Gastrocnemius medialis (tissue), 4 donors: Measurements from ENCODE around the gene HIF1A. TPM values are rescaled to one million over a fixed set of nuclear protein-coding genes. Genes with fewer than 3 reads are reported as not detected.
"Not testable (repeated sequence)": the region's sequence is repeated elsewhere in the genome, so short reads cannot be mapped to it uniquely, and the experiment has no call there.

ENCODE experiments used
- ATAC-seq, 2 donors: fragments of 150-250 bp; one replicate each; pipeline ENCODE4 v1.9.1; 2016
- DNase-seq, 2 donors: peaks; one replicate each; pipeline ENCODE4 v3.0.0-alpha.2; 2019
- H3K27ac ChIP-seq, 4 donors: fragments of 200-600 bp; sonication (generic); 1 replicate in 1 of 4; 2 replicates in 3 of 4; pipeline ENCODE4 v1.5.1; 2016 to 2018; ENCODE audit warnings: mild to moderate bottlenecking in 2 of 4, moderate library complexity in 1 of 4
- H3K27me3 ChIP-seq, 3 donors: fragments of 200-600 bp; sonication (generic) in 2 of 3; 1 replicate in 1 of 3; 2 replicates in 2 of 3; pipeline versions ENCODE4 v1.5.1 to v1.6.0; 2016 to 2019; ENCODE audit warnings: mild to moderate bottlenecking in 1 of 3, moderate library complexity in 1 of 3
- H3K36me3 ChIP-seq, 2 donors: fragments of 200-600 bp; sonication (generic) in 1 of 2; one replicate each; pipeline ENCODE4 v1.5.1; 2017 to 2018
- H3K4me1 ChIP-seq, 2 donors: fragments of 200-600 bp; sonication (generic) in 1 of 2; one replicate each; pipeline ENCODE4 v1.5.1; 2016 to 2017; ENCODE audit warnings: mild to moderate bottlenecking in 2 of 2
- H3K4me3 ChIP-seq, 4 donors: fragments of 200-600 bp; sonication (generic) in 3 of 4; 1 replicate in 1 of 4; 2 replicates in 3 of 4; pipeline ENCODE4 v1.5.1; 2016 to 2019; ENCODE audit warnings: mild to moderate bottlenecking in 2 of 4
- H3K9me3 ChIP-seq, 3 donors: fragments of 200-600 bp; sonication (generic) in 2 of 3; 1 replicate in 1 of 3; 2 replicates in 2 of 3; pipeline ENCODE4 v1.5.1; 2016 to 2019
- CTCF ChIP-seq, 5 experiments: fragments of 450-650 bp in 3 of 5; fragments of 200-600 bp in 2 of 5; sonication (generic) in 2 of 5; IDR thresholded peaks in 4 of 5; conservative IDR thresholded peaks in 1 of 5; 1 replicate in 4 of 5; 2 replicates in 1 of 5; pipeline ENCODE4 v1.5.1; 2016 to 2019; ENCODE audit warnings: antibody characterized with exemption in 5 of 5, mild to moderate bottlenecking in 3 of 5, moderate library complexity in 3 of 5
- POLR2A ChIP-seq, 2 donors: fragments of 450-650 bp; IDR thresholded peaks; one replicate each; pipeline ENCODE4 v1.6.1; 2017; ENCODE audit warnings: antibody characterized with exemption in 2 of 2, mild to moderate bottlenecking in 2 of 2, moderate library complexity in 2 of 2
- in situ Hi-C, 4 donors: fragments of 200-750 bp; cut with MboI; loops; one replicate each; pipeline versions ENCODE4 v1.15.0 to v1.8.0; 2017; ENCODE audit warnings: low sequenced_read_pairs in 4 of 4
- intact Hi-C: fragments of 100-400 bp; cut with DNase I; formaldehyde crosslinking; loops from one replicate; pipeline ENCODE4 v1.15.1; 2023; ENCODE audit warnings: low total_unique reads
- total RNA-seq, 4 donors: library from RNA; depleted of rRNA; stranded (reverse); fragments of >200 nt; gene quantifications; one replicate each; pipeline versions ENCODE4 v1.1.0 to v1.2.3, GENCODE V29; 2016

The HIF1A gene
- total RNA-seq, 4 donors from 2014 or later: 18.2 to 30.7 (median 23.6) TPM

- DNase-seq: no peak
- no peak for TF ChIP-seq POLR2A (IDR thresholded peaks at IDR 0.05)
- no peak for TF ChIP-seq CTCF (IDR thresholded peaks at IDR 0.05 in 4 of 5, conservative IDR thresholded peaks at IDR 0.05 in 1 of 5)
- Histone ChIP-seq H3K36me3 (no peaks in the 10 kb centered on the region), H3K9me3 (no peaks in the 10 kb centered on the region), H3K27ac (no peak overlapping the region), H3K4me1 (peaks cover 0 to 6% of the 10 kb centered on the region in 2 donors), H3K27me3 (no peaks in the 10 kb centered on the region), H3K4me3 (no peak overlapping the region)
- intact Hi-C loops: no loop called here
- ATAC-seq: no peak
- in situ Hi-C loops: no loop called here
Measured at GRCh38 chr14:61655777-61656176, 39.5 kb upstream of the HIF1A start.

- DNase-seq: no peak
- intact Hi-C loops: no loop called here
- Histone ChIP-seq H3K27me3 (no peaks in the 10 kb centered on the region), H3K4me1 (peaks cover 0 to 7% of the 10 kb centered on the region in 2 donors), H3K36me3 (no peaks in the 10 kb centered on the region), H3K4me3 (no peak overlapping the region), H3K9me3 (no peaks in the 10 kb centered on the region), H3K27ac (no peak overlapping the region)
- in situ Hi-C loops: no loop called here
- no peak for ATAC-seq
- TF ChIP-seq POLR2A (IDR thresholded peaks at IDR 0.05) (no peak), CTCF (IDR thresholded peaks at IDR 0.05 in 4 of 5, conservative IDR thresholded peaks at IDR 0.05 in 1 of 5) (no peak)
Measured at GRCh38 chr14:61656341-61656740, 39.0 kb upstream of the HIF1A start.

- ATAC-seq, H3K27me3 ChIP-seq, DNase-seq, intact Hi-C loops, H3K4me3 ChIP-seq, in situ Hi-C loops, H3K9me3 ChIP-seq, H3K27ac ChIP-seq, H3K36me3 ChIP-seq: not testable (repeated sequence)
- H3K4me1 ChIP-seq: peaks cover 0 to 13% of the 10 kb centered on the region in 2 donors
Measured at GRCh38 chr14:61658111-61658510, 37.2 kb upstream of the HIF1A start.

GRCh38 chr14:61659582-61659981 lies 35.7 kb upstream of the HIF1A start:
- Histone ChIP-seq H3K27me3 (no peaks in the 10 kb centered on the region), H3K27ac (no peak overlapping the region), H3K9me3 (peaks cover 0 to 3% (median 0%) of the 10 kb centered on the region in 3 donors), H3K36me3 (no peaks in the 10 kb centered on the region), H3K4me1 (peaks cover 0 to 13% of the 10 kb centered on the region in 2 donors), H3K4me3 (no peak overlapping the region)
- no peak for DNase-seq
- ATAC-seq: no peak
- TF ChIP-seq POLR2A (IDR thresholded peaks at IDR 0.05): no peak
- no peak for TF ChIP-seq CTCF (IDR thresholded peaks at IDR 0.05 in 4 of 5, conservative IDR thresholded peaks at IDR 0.05 in 1 of 5)
- in situ Hi-C loops (no loop called here), intact Hi-C loops (no loop called here)

GRCh38 chr14:61661471-61662400 lies 33.6 kb upstream of the HIF1A start:
- ATAC-seq (no peak), DNase-seq (no peak)
- intact Hi-C loops (no loop called here), in situ Hi-C loops (no loop called here)
- no peaks in the 10 kb centered on the region for H3K27me3 ChIP-seq
- H3K36me3 ChIP-seq: no peaks in the 10 kb centered on the region
- no peak overlapping the region for H3K27ac ChIP-seq
- H3K4me3 ChIP-seq: no peak overlapping the region
- no peak for TF ChIP-seq CTCF (IDR thresholded peaks at IDR 0.05 in 4 of 5, conservative IDR thresholded peaks at IDR 0.05 in 1 of 5)
- TF ChIP-seq POLR2A (IDR thresholded peaks at IDR 0.05): no peak
- H3K4me1 ChIP-seq: peaks cover 0 to 13% of the 10 kb centered on the region in 2 donors
- H3K9me3 ChIP-seq: peaks cover 0 to 3% (median 0%) of the 10 kb centered on the region in 3 donors
